GM12878 (cell line): Measurements from ENCODE around the gene CHCHD3. TPM values are rescaled to one million over a fixed set of nuclear protein-coding genes. Genes with fewer than 3 reads are reported as not detected.
A peak's percentile ranks its signal among the peaks of the same experiment; 100 is the strongest.

Source experiments
- ATAC-seq: fragments of 200-7000 bp; cut with Tn5 transposase; 3 replicates; pipeline ENCODE4 v1.9.1; 2020; ENCODE audit warnings: mild to moderate bottlenecking, moderate library complexity
- BruUV-seq: library from RNA; stranded (reverse); fragments of 400-500 nt; replicated peaks from 2 replicates; lab custom pipeline; 2021; lab: Mats Ljungman, UMichigan
- CTCF ChIA-PET: fragments of 300-600 bp; sonication (Branson Sonifier 250); formaldehyde crosslinking; extraction: SDS; loops from one replicate; lab custom pipeline; 2021; ENCODE audit warnings: inconsistent platforms; lab: Yijun Ruan, JAX
- POLR2A ChIA-PET: fragments of 350-600 bp; formaldehyde crosslinking; extraction: SDS; loops from one replicate; lab custom pipeline; 2021; ENCODE audit warnings: inconsistent platforms; lab: Charles Lee
- RAD21 ChIA-PET: fragments of 300-600 bp; sonication (Branson Sonifier 250); formaldehyde crosslinking; loops from one replicate; lab custom pipeline; 2023; ENCODE audit warnings: antibody characterized with exemption; ENCODE audit not compliant: unreplicated experiment; lab: Charles Lee
- SMC1A ChIA-PET: fragments of 300-600 bp; sonication (Branson Sonifier 250); formaldehyde crosslinking; loops from one replicate; lab custom pipeline; 2023; ENCODE audit not compliant: unreplicated experiment, uncharacterized antibody; lab: Charles Lee
- DNase-seq: peaks from one replicate; pipeline ENCODE4 v3.0.0-alpha.2; 2011; ENCODE audit warnings: low read depth, low spot score
- FAIRE-seq: peaks from 3 replicates; lab custom pipeline; 2011; peaks lifted over from hg19 to GRCh38; lab: Jason Lieb, UNC
- H2AFZ ChIP-seq: 2 replicates; pipeline ENCODE4 v1.6.0; 2011; ENCODE audit warnings: low read depth, low read length, control low read depth; ENCODE audit not compliant: control insufficient read depth
- H3K27ac ChIP-seq: 2 replicates; pipeline ENCODE4 v1.5.1; 2011; ENCODE audit warnings: control low read depth; ENCODE audit not compliant: control insufficient read depth, insufficient read depth
- H3K27me3 ChIP-seq, 2 experiments: replicated peaks in 1 of 2; 2 replicates each; pipeline versions ENCODE4 v1.6.0 to v1.6.1; 2011; ENCODE audit warnings: low read length in 1 of 2; ENCODE audit not compliant: control insufficient read depth in 2 of 2, insufficient read depth in 2 of 2
- H3K36me3 ChIP-seq, 2 experiments: 2 replicates each; pipeline ENCODE4 v1.5.1; 2011; ENCODE audit warnings: low read length in 1 of 2; ENCODE audit not compliant: control insufficient read depth in 2 of 2, insufficient read depth in 2 of 2
- H3K4me1 ChIP-seq: 2 replicates; pipeline ENCODE4 v1.6.1; 2011; ENCODE audit warnings: mild to moderate bottlenecking, low read length, moderate library complexity, mixed read lengths; ENCODE audit not compliant: control insufficient read depth, insufficient read depth
- H3K4me2 ChIP-seq: 2 replicates; pipeline ENCODE4 v1.6.0; 2011; ENCODE audit warnings: control low read depth; ENCODE audit not compliant: control insufficient read depth, insufficient read depth
- H3K4me3 ChIP-seq: fragments of 200-600 bp; sonication (generic); 2 replicates; pipeline ENCODE4 v1.5.1; 2016
- H3K79me2 ChIP-seq: 2 replicates; pipeline ENCODE4 v1.6.0; 2011; ENCODE audit warnings: low read length; ENCODE audit not compliant: control insufficient read depth, insufficient read depth
- H3K9ac ChIP-seq: 2 replicates; pipeline ENCODE4 v1.8.0; 2011; ENCODE audit warnings: low read length, control low read depth, mixed read lengths; ENCODE audit not compliant: control insufficient read depth, insufficient read depth
- H3K9me3 ChIP-seq: replicated peaks from 3 replicates; pipeline ENCODE4 v1.5.1; 2011; ENCODE audit warnings: mild to moderate bottlenecking, low read length; ENCODE audit not compliant: control insufficient read depth, insufficient read depth
- H4K20me1 ChIP-seq: 2 replicates; pipeline ENCODE4 v1.6.0; 2011; ENCODE audit not compliant: control insufficient read depth, insufficient read depth
- CEBPZ ChIP-seq: fragments of 150-350 bp; IDR thresholded peaks from 2 replicates; pipeline ENCODE4 v1.6.1; 2016; ENCODE audit warnings: low read depth, low read length
- RUNX3 ChIP-seq: IDR thresholded peaks from 2 replicates; pipeline ENCODE4 v1.6.1; 2012; ENCODE audit warnings: low read length, inconsistent platforms
- YY1 ChIP-seq: IDR thresholded peaks from 2 replicates; pipeline ENCODE4 v1.6.1; 2011; ENCODE audit warnings: low read depth, mild to moderate bottlenecking, low read length
- WGBS: methylation state at CpG from one replicate; pipeline ENCODE4 v1.1.6; 2016; ENCODE audit warnings: low lambda C conversion rate; ENCODE audit not compliant: insufficient replicate concordance, insufficient coverage; ENCODE audit errors: missing lambda C conversion rate; 5-methylcytosine and 5-hydroxymethylcytosine counted together
- in situ Hi-C: fragments of 300-500 bp; cut with MboI; formaldehyde crosslinking; loops from 9 replicates; pipeline ENCODE4 v1.14.3; 2018; ENCODE audit warnings: mixed read lengths
- intact Hi-C: fragments of 100-400 bp; cut with micrococcal nuclease; formaldehyde crosslinking; loops from one replicate; pipeline ENCODE4 v1.14.2; 2022; ENCODE audit not compliant: unreplicated experiment
- polyA plus RNA-seq, 11 experiments: library from polyadenylated mRNA; depleted of rRNA in 4 of 11; unstranded in 6 of 11; stranded (reverse) in 5 of 11; fragments of >200 nt; fragmentation: Nextera tagmentation in 4 of 11; fragmentation: Illumina TruSeq in 1 of 11; extraction: Ambion mirVana in 4 of 11; extraction: Trizol in 1 of 11; gene quantifications; 1 replicate in 1 of 11; 2 replicates in 10 of 11; pipeline versions ENCODE4 v1.2.1 to v1.2.3, GENCODE V29; 2011 to 2016; ENCODE audit warnings: inconsistent platforms in 2 of 11, missing spikeins in 2 of 11, low read depth in 1 of 11
- total RNA-seq, 4 experiments: library from RNA; depleted of rRNA in 3 of 4; stranded (reverse); fragments of >200 nt in 3 of 4; fragmentation: Illumina TruSeq in 1 of 4; extraction: Trizol in 1 of 4; gene quantifications; 2 replicates each; pipeline versions ENCODE4 v1.2.1 to v1.2.3, GENCODE V29; 2013 to 2021

The CHCHD3 gene
- total and polyA plus RNA-seq, 10 of the 15 experiments (the other 5 are each of a cell fraction or from before 2014, with no cell fraction given): 38.3 to 178 (median 96.2) TPM

- no peak for TF ChIP-seq CEBPZ
These were observed 42.3 kb downstream of the CHCHD3 start (continued) for GRCh38 chr7:133039614-133040013.

- intact Hi-C loops: no loop called here
- ATAC-seq (no peak), FAIRE-seq (no peak), DNase-seq (no peak)
- peak; percentile 23; the same call in 1 of the 2 replicates for TF ChIP-seq RUNX3
- no peak for TF ChIP-seq YY1
- no peak overlapping the region for H2AFZ ChIP-seq
- no peaks in the 10 kb centered on the region for H3K27me3 ChIP-seq
- peaks cover 1% of the 10 kb centered on the region for H3K79me2 ChIP-seq
- POLR2A ChIA-PET: no interaction called here
- RAD21 ChIA-PET: no interaction called here
- no peak overlapping the region for H3K4me3 ChIP-seq
- H3K9ac ChIP-seq: no peak overlapping the region
- H3K4me1 ChIP-seq: peaks cover 6% of the 10 kb centered on the region
- H4K20me1 ChIP-seq: no peaks in the 10 kb centered on the region
- SMC1A ChIA-PET: no interaction called here
- BruUV-seq: no TSS peak
- H3K27ac ChIP-seq: no peak overlapping the region
- CTCF ChIA-PET: no interaction called here
- no peak overlapping the region for H3K4me2 ChIP-seq
- no peaks in the 10 kb centered on the region for H3K36me3 ChIP-seq
- H3K9me3 ChIP-seq: no peaks in the 10 kb centered on the region; the same call in 2 of the 3 replicates
- in situ Hi-C loops: no loop called here
- 96% methylated on average over 1 of the region's 1 CpG for WGBS
These were observed 45.6 kb downstream of the CHCHD3 start for GRCh38 chr7:133036289-133036688.
